ENCODE data around the gene PRMT2.
"Not testable (repeated sequence)": the region's sequence is repeated elsewhere in the genome, so short reads cannot be mapped to it uniquely, and the experiment has no call there.

The PRMT2 gene

DNA sequence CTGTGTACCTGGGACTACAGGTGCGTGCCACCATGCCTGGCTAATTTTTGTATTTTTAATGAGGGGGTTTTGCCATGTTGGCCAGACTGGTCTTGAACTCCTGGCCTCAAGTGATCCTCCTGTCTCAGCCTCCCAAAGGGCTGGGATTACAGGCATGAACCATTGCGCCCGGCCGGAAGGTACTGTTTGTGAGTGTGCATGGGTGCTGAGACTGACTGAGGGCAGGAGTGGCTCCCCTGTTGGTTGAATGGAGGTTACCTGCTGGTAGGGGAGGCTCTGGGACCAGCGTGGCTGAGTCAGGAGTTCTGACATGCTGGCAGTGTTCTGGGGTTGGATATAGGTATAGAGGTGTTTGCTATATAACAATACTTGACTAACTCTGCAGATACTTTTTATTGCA is 10.4 kb downstream of the PRMT2 start:
- no peak for DNase-seq

GRCh38 chr21:46646541-46647154 is 11.2 kb downstream of the PRMT2 start:
- DNase-seq, result no peak

DNA sequence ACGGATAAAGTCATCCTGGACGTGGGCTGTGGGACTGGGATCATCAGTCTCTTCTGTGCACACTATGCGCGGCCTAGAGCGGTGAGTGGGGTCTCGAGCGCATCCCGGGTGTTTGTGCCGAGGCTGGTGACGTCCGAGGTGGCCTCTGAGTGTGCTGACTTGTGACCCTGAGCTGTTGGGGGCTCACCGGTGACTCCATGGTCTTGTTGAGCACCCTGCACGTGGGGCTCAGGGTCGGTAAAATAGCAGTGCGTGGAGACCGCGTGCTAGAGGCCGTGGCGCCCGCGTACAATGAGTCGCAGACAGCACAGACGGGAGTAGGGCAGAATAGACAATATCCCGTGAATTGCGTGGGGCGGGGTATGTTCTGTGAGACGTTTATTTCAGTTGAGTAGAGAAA is 13.1 kb downstream of the PRMT2 start:
- no peak for DNase-seq

DNA sequence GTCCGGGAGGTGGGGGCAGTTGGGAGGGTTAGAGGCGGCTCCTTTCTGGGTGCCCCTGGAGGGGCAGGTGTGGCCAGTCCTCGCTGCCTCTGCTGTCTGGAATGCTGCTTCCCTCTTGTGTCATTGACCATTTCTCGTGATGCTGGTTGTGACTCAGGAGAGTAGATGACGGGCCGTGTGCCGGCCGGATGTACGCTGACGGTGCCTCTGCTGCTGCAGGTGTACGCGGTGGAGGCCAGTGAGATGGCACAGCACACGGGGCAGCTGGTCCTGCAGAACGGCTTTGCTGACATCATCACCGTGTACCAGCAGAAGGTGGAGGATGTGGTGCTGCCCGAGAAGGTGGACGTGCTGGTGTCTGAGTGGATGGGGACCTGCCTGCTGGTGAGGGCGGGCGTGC is 13.9 kb downstream of the PRMT2 start:
- DNase-seq, result no peak

GRCh38 chr21:46650476-46651098 is 15.1 kb downstream of the PRMT2 start:
- DNase-seq, result no peak

GRCh38 chr21:46651121-46651520 is 15.6 kb downstream of the PRMT2 start:
- no peak for DNase-seq

- no peak for DNase-seq
Observed at GRCh38 chr21:46655230-46655629, 19.8 kb downstream of the PRMT2 start.

DNA sequence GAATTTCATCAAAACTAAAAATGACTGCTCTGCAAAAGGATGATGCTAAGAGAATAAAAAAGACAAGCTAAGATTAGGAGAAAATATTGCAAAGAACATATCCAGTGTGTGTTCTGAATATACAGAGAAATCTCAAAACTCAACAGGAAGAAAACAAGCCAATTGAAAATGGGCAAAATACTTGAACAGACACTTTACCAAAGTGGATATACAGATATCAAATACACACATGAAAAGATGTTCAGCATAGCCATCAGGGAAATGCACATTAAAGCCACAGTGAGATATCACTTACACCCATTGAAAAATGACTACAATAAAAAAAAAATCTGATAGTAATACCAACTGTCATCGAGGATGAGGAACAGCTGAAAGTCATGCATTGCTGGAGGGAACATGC is 21.3 kb downstream of the PRMT2 start:
- DNase-seq, result no peak

- DNase-seq, result no peak
Observed at GRCh38 chr21:46660505-46660904, 25.0 kb downstream of the PRMT2 start.

DNA sequence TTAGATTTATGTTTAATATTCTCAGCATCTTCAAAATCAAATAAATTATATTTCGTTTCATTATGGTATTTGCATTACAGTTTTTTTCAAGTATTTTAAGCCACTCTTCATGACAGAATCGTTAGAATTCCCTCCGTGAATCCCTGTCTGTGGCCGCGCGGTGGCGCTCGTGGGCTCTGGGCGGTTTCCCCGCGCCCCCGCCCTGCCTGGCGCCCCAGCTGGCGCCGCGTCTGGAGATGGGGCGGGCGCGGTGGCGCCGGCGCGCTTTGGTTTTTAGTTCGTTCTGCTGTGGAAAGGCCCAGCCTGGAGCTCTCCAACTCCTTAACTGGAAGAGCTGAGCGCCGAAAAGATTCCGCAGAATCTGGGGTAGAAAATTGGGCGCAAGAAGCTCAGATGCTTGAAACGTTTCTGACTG is 25.7 kb downstream of the PRMT2 start:
- no peak for DNase-seq

- DNase-seq, result no peak
Observed at GRCh38 chr21:46661642-46662366, 26.3 kb downstream of the PRMT2 start.

GRCh38 chr21:46662367-46662654 is 26.8 kb downstream of the PRMT2 start:
- DNase-seq, result no peak

DNA sequence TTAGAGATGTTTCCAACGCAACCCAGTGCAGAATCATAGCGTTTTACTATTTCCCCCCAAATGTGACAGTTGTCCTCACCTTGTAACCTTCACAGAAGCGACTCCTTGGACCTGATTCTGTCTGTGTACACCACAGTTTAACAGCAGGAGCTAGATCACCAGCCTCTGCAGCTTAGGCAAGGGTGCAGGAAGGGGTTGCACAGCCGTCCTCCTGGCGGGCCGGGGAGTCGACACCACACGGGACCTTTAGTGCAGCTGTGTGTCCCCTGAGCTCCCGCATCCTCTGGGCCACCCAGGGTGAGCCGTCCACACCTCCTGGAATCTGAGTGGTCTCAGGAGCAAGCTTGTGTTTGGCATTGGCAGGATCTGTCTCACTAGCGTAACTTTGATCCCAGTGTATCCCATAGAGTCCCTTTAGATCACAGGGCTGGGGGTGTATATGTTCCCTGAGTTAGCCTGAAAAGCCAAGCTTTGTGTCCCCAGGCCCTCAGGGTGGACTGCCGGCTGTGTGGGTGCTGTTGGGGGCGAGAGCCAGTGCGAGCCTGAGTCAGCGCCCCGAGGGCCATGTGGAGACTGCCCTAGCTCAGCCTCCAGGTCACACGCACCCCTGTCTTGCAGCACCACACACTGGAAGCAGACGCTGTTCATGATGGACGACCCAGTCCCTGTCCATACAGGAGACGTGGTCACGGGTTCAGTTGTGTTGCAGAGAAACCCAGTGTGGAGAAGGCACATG is 27.5 kb downstream of the PRMT2 start:
- DNase-seq, result no peak

GRCh38 chr21:46663754-46664153 is 28.3 kb downstream of the PRMT2 start:
- no peak for DNase-seq

DNA sequence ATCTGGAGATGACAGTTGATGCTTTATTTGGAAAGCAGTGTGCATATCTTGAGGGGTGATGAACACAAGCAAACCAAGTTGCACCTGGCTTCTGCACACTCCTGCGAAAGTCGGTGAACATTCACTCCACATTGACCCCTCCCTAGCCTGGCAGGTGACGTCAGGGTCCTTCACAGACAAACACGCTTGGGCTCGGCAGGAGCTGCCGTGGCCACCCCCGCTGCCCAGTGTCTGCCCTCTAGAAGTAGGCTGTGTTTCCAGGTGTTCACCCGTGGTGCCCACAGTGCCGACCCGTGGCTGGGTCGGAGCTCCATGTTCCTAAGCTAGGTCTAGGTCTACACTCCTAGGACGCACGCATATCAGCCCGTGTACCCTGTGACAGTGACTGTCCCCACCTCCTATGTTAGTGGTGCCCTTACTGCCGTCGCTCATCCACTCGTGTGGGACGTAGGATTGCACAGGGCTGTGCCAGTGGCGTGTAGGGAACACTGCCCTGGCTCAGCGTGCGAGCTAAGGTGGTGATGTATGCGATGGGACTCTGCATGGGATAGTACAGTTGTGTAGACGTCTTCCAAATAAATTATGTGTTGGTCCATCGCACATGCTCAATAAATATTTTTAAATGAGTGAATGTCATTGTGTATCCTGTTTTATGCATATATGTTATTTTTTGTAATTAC is 29.0 kb downstream of the PRMT2 start:
- no peak for DNase-seq

GRCh38 chr21:46665566-46665965 is 30.1 kb downstream of the PRMT2 start:
- no peak for DNase-seq

GRCh38 chr21:46666941-46667740 is 31.7 kb downstream of the PRMT2 start:
- peak; percentile 18 to 71 for DNase-seq

GRCh38 chr21:46667741-46668380 is 32.4 kb downstream of the PRMT2 start:
- DNase-seq, result peak; percentile 38 to 78

DNA sequence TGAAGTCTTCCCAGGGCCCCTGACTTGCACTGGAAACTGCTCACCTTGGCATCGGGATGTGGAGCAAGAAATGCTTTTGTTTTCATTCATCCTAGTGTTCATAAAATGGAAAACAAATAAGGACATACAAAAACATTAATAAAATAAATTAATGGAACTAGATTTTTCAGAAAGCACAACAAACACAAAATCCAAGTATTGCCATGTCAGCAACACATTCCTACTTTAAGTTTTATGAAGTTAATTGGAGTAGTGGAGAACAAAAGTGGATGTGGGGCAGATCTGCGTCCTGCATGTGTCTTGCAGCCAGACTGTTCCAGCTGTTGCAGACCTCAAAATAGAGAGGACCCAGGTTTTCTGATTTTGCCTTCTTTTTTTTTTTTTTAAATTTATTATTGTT is 32.9 kb downstream of the PRMT2 start:
- DNase-seq, result no peak

GRCh38 chr21:46668904-46669303 is 33.4 kb downstream of the PRMT2 start:
- DNase-seq, result not testable (repeated sequence)

- no peak for DNase-seq
Observed at GRCh38 chr21:46674430-46675007, 39.0 kb downstream of the PRMT2 start.
